Measurements from ENCODE around the gene FGF12. TPM values are rescaled to one million over a fixed set of nuclear protein-coding genes. Genes with fewer than 3 reads are reported as not detected.

Gene FGF12
- total and polyA plus RNA-seq, 2 experiments from 2014 or later = not detected

GRCh38 chr3:192621909-192622308, 105.4 kb downstream of the FGF12 start:
- Histone ChIP-seq H3K27me3 (replicated peaks; ENCODE audit: insufficient read depth) (no peaks in the 10 kb centered on the region), H3K4me2 (ENCODE audit: unreplicated experiment) (no peak overlapping the region), H2AFZ (no peak overlapping the region), H3K4me3 (no peak overlapping the region), H4K20me1 (ENCODE audit: insufficient read depth) (no peaks in the 10 kb centered on the region), H3F3A (ENCODE audit: insufficient read depth) (no peaks in the 10 kb centered on the region), H3K9me2 (ENCODE audit: insufficient read depth) (no peaks in the 10 kb centered on the region), H3K9me3 (ENCODE audit: low read depth) (no peaks in the 10 kb centered on the region), H3K36me3 (ENCODE audit: low read depth) (no peaks in the 10 kb centered on the region), H3K4me1 (ENCODE audit: insufficient read depth) (no peaks in the 10 kb centered on the region), H3K9ac (no peak overlapping the region), H3K27ac (no peak overlapping the region), H3K79me2 (ENCODE audit: insufficient read depth) (no peaks in the 10 kb centered on the region)
- DNase-seq = no peak
- in situ Hi-C loops (cut with MboI) = no loop called here
- 17 to 19% methylated on average over 3 of the region's 3 CpGs for WGBS, 2 experiments (ENCODE audit: low coverage in 1 of 2, low lambda C conversion rate in 2 of 2, missing lambda C conversion rate in 2 of 2)
- TF ChIP-seq EZH2 (IDR thresholded peaks at IDR 0.05; ENCODE audit: insufficient read depth, poor library complexity, severe bottlenecking) = no peak
- no peak for TF ChIP-seq EZH2phosphoT487 (IDR thresholded peaks at IDR 0.05; ENCODE audit: insufficient read depth, low read depth)

GRCh38 chr3:192620275-192620674, 107.1 kb downstream of the FGF12 start:
- Histone ChIP-seq H2AFZ (no peak overlapping the region), H4K20me1 (ENCODE audit: insufficient read depth) (no peaks in the 10 kb centered on the region), H3K9ac (no peak overlapping the region), H3K36me3 (ENCODE audit: low read depth) (no peaks in the 10 kb centered on the region), H3K4me1 (ENCODE audit: insufficient read depth) (no peaks in the 10 kb centered on the region), H3K27me3 (replicated peaks; ENCODE audit: insufficient read depth) (no peaks in the 10 kb centered on the region), H3F3A (ENCODE audit: insufficient read depth) (no peaks in the 10 kb centered on the region), H3K4me3 (no peak overlapping the region), H3K9me3 (ENCODE audit: low read depth) (no peaks in the 10 kb centered on the region), H3K27ac (no peak overlapping the region), H3K4me2 (ENCODE audit: unreplicated experiment) (no peak overlapping the region), H3K79me2 (ENCODE audit: insufficient read depth) (no peaks in the 10 kb centered on the region), H3K9me2 (ENCODE audit: insufficient read depth) (no peaks in the 10 kb centered on the region)
- 20 to 27% methylated on average over 3 of the region's 3 CpGs for WGBS, 2 experiments (ENCODE audit: low coverage in 1 of 2, low lambda C conversion rate in 2 of 2, missing lambda C conversion rate in 2 of 2)
- no peak for DNase-seq
- in situ Hi-C loops (cut with MboI) = no loop called here
- TF ChIP-seq EZH2phosphoT487 (IDR thresholded peaks at IDR 0.05; ENCODE audit: insufficient read depth, low read depth) (no peak), EZH2 (IDR thresholded peaks at IDR 0.05; ENCODE audit: insufficient read depth, poor library complexity, severe bottlenecking) (no peak)

DNA sequence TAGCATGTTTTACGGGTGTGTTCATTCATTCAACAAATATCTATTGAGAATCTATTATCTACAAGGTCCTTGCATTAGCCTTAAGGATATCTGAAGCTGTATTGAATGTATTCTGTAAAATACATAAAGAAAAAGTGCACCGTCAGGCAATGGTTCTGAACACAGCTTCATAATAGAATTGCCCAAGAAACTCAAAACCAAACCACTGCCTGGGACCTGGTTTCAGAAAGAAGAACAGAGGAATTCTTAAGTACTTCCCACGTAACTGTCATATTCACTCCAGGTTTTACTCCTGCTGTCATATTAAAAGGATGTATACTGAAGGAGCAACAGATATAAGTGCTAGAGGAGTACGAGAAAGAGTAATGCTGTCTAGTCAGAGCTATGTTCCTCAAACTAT, 115.9 kb downstream of the FGF12 start:
- no peaks in the 10 kb centered on the region for H3K9me2 ChIP-seq (ENCODE audit: insufficient read depth)
- no peak for DNase-seq
- WGBS, 2 experiments (ENCODE audit: low coverage in 1 of 2, low lambda C conversion rate in 2 of 2, missing lambda C conversion rate in 2 of 2) = 16 to 20% methylated on average over 4 of the region's 4 CpGs

DNA sequence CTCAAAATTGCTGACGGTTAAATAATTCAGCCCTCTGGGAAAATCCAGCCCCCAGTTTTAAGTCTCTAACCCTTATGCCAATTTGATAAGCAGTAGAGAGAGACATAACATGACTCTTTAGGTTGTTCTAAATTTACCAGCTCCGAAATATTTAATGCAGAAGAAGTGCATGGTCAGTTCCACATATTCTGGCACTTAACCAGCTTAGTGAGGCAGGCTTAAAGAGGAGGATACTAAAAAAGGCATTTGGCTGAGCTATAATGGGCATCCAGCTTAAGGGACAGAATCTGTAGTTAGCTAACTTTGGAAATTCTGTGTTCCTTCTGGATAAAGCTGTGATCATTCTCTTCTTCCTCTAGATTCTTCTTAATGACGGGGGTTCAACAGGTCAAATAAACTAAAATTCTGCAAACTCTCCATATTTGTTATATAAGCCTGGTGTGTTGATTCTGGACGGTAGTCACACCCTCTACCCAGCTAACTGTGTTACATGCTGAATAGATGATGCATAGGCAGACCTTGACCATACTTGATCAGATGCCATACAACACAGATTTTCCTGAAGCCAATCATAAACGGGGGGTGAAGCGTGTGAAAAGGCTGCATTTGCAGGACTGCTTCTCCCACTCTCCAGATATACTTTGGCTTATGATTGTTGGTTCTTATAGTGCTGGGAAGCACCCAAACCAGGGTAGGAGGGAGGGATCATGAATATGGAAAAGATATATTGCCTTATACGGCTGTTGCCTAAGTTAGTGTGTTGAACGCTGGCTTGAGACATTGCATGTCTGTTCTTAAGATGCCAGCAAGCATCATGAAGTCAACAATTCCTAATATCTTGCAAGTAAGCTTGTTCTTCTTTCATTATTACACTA, 118.4 kb downstream of the FGF12 start:
- no peak overlapping the region for H3K4me3 ChIP-seq
- TF ChIP-seq EZH2 (IDR thresholded peaks at IDR 0.05; ENCODE audit: insufficient read depth, poor library complexity, severe bottlenecking) = no peak
- no peak for TF ChIP-seq EZH2phosphoT487 (IDR thresholded peaks at IDR 0.05; ENCODE audit: insufficient read depth, low read depth)
- no peak overlapping the region for H3K9ac ChIP-seq
- H3F3A ChIP-seq (ENCODE audit: insufficient read depth) = no peaks in the 10 kb centered on the region
- no peaks in the 10 kb centered on the region for H3K36me3 ChIP-seq (ENCODE audit: low read depth)
- H3K4me1 ChIP-seq (ENCODE audit: insufficient read depth) = no peaks in the 10 kb centered on the region
- H2AFZ ChIP-seq = no peak overlapping the region
- H3K27me3 ChIP-seq (replicated peaks; ENCODE audit: insufficient read depth) = no peaks in the 10 kb centered on the region
- no peaks in the 10 kb centered on the region for H3K9me3 ChIP-seq (ENCODE audit: low read depth)
- H3K79me2 ChIP-seq (ENCODE audit: insufficient read depth) = no peaks in the 10 kb centered on the region
- no peaks in the 10 kb centered on the region for H4K20me1 ChIP-seq (ENCODE audit: insufficient read depth)
- H3K27ac ChIP-seq = no peak overlapping the region
- no peaks in the 10 kb centered on the region for H3K9me2 ChIP-seq (ENCODE audit: insufficient read depth)
- WGBS, 2 experiments (ENCODE audit: low coverage in 1 of 2, low lambda C conversion rate in 2 of 2, missing lambda C conversion rate in 2 of 2) = 33% methylated on average over 8 of the region's 8 CpGs
- no peak overlapping the region for H3K4me2 ChIP-seq (ENCODE audit: unreplicated experiment)
- in situ Hi-C loops (cut with MboI) = no loop called here
- DNase-seq = no peak

More for the DNA sequence above, 115.9 kb downstream of the FGF12 start:
- H3K9me3 ChIP-seq (ENCODE audit: low read depth) = no peaks in the 10 kb centered on the region
- H2AFZ ChIP-seq = no peak overlapping the region
- H3K27ac ChIP-seq = no peak overlapping the region
- H3K36me3 ChIP-seq (ENCODE audit: low read depth) = no peaks in the 10 kb centered on the region
- H3F3A ChIP-seq (ENCODE audit: insufficient read depth) = no peaks in the 10 kb centered on the region
- H3K4me2 ChIP-seq (ENCODE audit: unreplicated experiment) = no peak overlapping the region
- no peaks in the 10 kb centered on the region for H3K79me2 ChIP-seq (ENCODE audit: insufficient read depth)
- in situ Hi-C loops (cut with MboI) = no loop called here
- no peaks in the 10 kb centered on the region for H3K4me1 ChIP-seq (ENCODE audit: insufficient read depth)
- H3K9ac ChIP-seq = no peak overlapping the region
- H4K20me1 ChIP-seq (ENCODE audit: insufficient read depth) = no peaks in the 10 kb centered on the region
- H3K4me3 ChIP-seq = no peak overlapping the region
- no peaks in the 10 kb centered on the region for H3K27me3 ChIP-seq (replicated peaks; ENCODE audit: insufficient read depth)
- TF ChIP-seq EZH2 (IDR thresholded peaks at IDR 0.05; ENCODE audit: insufficient read depth, poor library complexity, severe bottlenecking) = no peak
- TF ChIP-seq EZH2phosphoT487 (IDR thresholded peaks at IDR 0.05; ENCODE audit: insufficient read depth, low read depth) = no peak
